ENCODE data around the gene NFATC1. TPM values are rescaled to one million over a fixed set of nuclear protein-coding genes. Genes with fewer than 3 reads are reported as not detected.
A peak's percentile ranks its signal among the peaks of the same experiment; 100 is the strongest.

The NFATC1 gene
- total RNA-seq, 4 donors from 2014 or later: 2.1 to 41.3 (median 7.6) TPM

DNA sequence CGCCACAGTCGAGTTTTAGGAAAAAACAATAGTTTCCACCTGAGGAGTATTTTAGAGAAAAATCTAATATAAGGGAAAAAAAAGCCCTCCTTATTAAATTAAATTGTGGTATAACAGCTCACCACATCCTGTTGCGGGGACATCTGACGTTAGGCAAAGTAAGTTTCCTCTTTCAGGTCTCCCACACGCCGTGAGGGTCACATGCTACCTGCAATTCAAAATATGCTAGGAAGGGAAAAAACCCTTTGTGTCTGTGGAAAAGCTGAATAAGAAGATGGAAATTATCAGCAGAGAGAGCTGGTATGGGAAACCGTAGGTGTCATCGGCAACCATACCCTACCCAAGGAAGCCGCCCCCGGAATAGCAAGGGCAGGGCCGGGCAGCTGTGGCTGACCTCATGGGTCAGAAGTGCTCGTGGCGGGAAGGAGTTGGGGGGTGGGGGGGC lies 128.0 kb downstream of the NFATC1 start:
- Histone ChIP-seq H3K27ac (peak overlapping the region; percentile 72 to 91 (median 78)), H3K4me3 (peak overlapping the region; percentile 25 to 41 (median 26))

GRCh38 chr18:79524181-79525078 lies 128.7 kb downstream of the NFATC1 start:
- H3K4me1 ChIP-seq: peaks cover 0 to 29% (median 7%) of the 10 kb centered on the region in 4 donors
- peaks cover 0 to 9% (median 0%) of the 10 kb centered on the region in 3 donors for H3K36me3 ChIP-seq
- peak overlapping the region; percentile 68 to 91 (median 78) for H3K27ac ChIP-seq
- TF ChIP-seq CTCF (IDR thresholded peaks at IDR 0.05): no peak
- TF ChIP-seq POLR2A (IDR thresholded peaks at IDR 0.05): no peak
- H3K27me3 ChIP-seq: no peaks in the 10 kb centered on the region
- no peaks in the 10 kb centered on the region for H3K9me3 ChIP-seq
- peak overlapping the region; percentile 25 to 41 (median 26) for H3K4me3 ChIP-seq
- peak; percentile 49 to 77 (median 58) for DNase-seq

More for the DNA sequence above, 128.0 kb downstream of the NFATC1 start:
- peak in 2 of 3 donors; percentile 94 to 95 for DNase-seq
- no peaks in the 10 kb centered on the region for H3K27me3 ChIP-seq
- no peaks in the 10 kb centered on the region for H3K9me3 ChIP-seq
- H3K4me1 ChIP-seq: peaks cover 0 to 29% (median 7%) of the 10 kb centered on the region in 4 donors
- TF ChIP-seq POLR2A (IDR thresholded peaks at IDR 0.05): no peak
- no peak for TF ChIP-seq CTCF (IDR thresholded peaks at IDR 0.05)
- H3K36me3 ChIP-seq: peaks cover 0 to 9% (median 0%) of the 10 kb centered on the region in 3 donors

- H3K4me1 ChIP-seq: peaks cover 0 to 21% (median 7%) of the 10 kb centered on the region in 4 donors
- H3K36me3 ChIP-seq: peaks cover 0 to 9% (median 0%) of the 10 kb centered on the region in 3 donors
- TF ChIP-seq CTCF (IDR thresholded peaks at IDR 0.05): no peak
- TF ChIP-seq POLR2A (IDR thresholded peaks at IDR 0.05): no peak
- DNase-seq: peak in 2 of 3 donors; percentile 46 to 50
- no peaks in the 10 kb centered on the region for H3K9me3 ChIP-seq
- H3K4me3 ChIP-seq: no peak overlapping the region
- H3K27ac ChIP-seq: no peak overlapping the region
- no peaks in the 10 kb centered on the region for H3K27me3 ChIP-seq
Measured at GRCh38 chr18:79525556-79526467, 130.1 kb downstream of the NFATC1 start.

DNA sequence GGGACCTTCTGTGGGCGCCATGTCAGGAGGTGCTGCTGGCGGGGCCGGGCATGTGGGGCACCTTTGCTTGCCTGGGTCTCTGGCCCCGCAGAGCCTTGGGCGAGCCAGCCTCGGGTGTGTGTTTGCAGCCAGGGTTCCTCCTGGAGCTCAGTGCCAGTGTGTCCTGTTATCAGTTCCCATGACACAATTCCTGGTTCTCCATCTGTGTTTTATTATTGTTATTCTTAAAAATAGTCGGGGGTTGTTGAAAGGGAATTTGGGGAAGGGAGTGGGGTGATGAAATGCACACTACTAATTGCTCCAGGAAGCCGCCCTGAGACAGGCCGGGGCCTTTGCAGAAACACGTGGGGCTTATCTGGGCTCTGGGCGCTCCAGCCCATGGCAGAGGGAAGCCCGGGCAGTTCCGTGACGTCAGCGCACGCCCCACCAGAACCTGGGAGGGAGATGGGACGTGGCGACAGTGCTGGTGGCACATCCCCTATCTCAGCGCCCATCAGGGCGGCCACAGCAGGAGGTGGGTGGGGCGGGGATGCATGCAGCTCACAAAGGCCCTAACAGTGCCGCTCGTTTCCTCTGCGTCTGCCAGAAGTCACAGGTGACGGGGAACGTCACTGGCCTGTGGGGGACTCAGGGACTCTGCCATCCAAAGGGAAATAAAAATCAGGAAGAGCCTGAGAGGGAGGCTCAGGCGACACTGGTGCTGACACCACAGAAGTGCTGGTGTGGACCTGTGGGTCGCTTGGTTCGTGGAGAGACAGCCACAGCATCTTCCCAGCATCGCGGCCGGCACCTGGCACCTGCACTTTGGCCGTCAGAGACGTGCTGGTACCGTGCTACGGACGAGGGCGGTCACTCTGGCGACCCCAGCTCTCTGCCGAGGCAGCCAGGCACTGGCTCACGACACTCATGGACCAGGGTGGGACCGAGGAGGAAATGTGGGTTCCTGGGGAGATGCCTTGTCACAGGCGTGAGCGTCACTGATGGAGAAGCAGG lies 131.0 kb downstream of the NFATC1 start:
- Histone ChIP-seq H3K27ac (no peak overlapping the region), H3K27me3 (no peaks in the 10 kb centered on the region), H3K36me3 (peaks cover 0 to 9% (median 0%) of the 10 kb centered on the region in 3 donors), H3K4me3 (no peak overlapping the region), H3K9me3 (no peaks in the 10 kb centered on the region), H3K4me1 (peaks cover 0 to 21% (median 7%) of the 10 kb centered on the region in 4 donors)
- no peak for TF ChIP-seq POLR2A (IDR thresholded peaks at IDR 0.05)
- TF ChIP-seq CTCF (IDR thresholded peaks at IDR 0.05): no peak
- peak in 2 of 3 donors; percentile 49 to 50 for DNase-seq
